Activated CD8-positive, alpha-beta T cell treated with anti-CD3 and anti-CD28 coated beads for 36 hours (primary cell): Measurements from ENCODE around the gene POLL. TPM values are rescaled to one million over a fixed set of nuclear protein-coding genes. Genes with fewer than 3 reads are reported as not detected.

Experiments used
- ATAC-seq: fragments of 200-7000 bp; cut with Tn5 transposase; one replicate; pipeline ENCODE4 v1.10.0; 2021; ENCODE audit warnings: mild to moderate bottlenecking, moderate library complexity
- CTCF ChIA-PET: fragments of 350-600 bp; sonication (Branson Sonifier 250); formaldehyde crosslinking; loops from one replicate; lab custom pipeline; 2021; ENCODE audit warnings: antibody characterized with exemption; lab: Charles Lee
- POLR2A ChIA-PET: fragments of 350-600 bp; sonication (Branson Sonifier 250); formaldehyde crosslinking; loops from one replicate; lab custom pipeline; 2021; ENCODE audit warnings: antibody characterized with exemption; lab: Charles Lee
- DNase-seq: peaks from one replicate; pipeline ENCODE4 v3.0.0-alpha.2; 2020
- H3K27ac Mint-ChIP-seq: one replicate; pipeline ENCODE4 v1.8.0; 2021; ENCODE audit warnings: mild to moderate bottlenecking, mixed read lengths
- H3K27me3 Mint-ChIP-seq: one replicate; pipeline ENCODE4 v1.8.0; 2021; ENCODE audit warnings: mixed read lengths
- H3K36me3 Mint-ChIP-seq: one replicate; pipeline ENCODE4 v1.8.0; 2021; ENCODE audit warnings: low read depth, mixed read lengths
- H3K4me1 Mint-ChIP-seq: one replicate; pipeline ENCODE4 v1.8.0; 2021; ENCODE audit warnings: low read depth, mixed read lengths
- H3K4me3 Mint-ChIP-seq: one replicate; pipeline ENCODE4 v1.8.0; 2021; ENCODE audit warnings: mild to moderate bottlenecking, moderate library complexity, mixed read lengths
- H3K9me3 Mint-ChIP-seq: one replicate; pipeline ENCODE4 v1.8.0; 2021; ENCODE audit warnings: mixed read lengths
- CTCF ChIP-seq: fragments of 200-600 bp; IDR thresholded peaks from one replicate; pipeline ENCODE4 v1.8.0; 2022; ENCODE audit warnings: antibody characterized with exemption, mild to moderate bottlenecking
- intact Hi-C: fragments of 100-400 bp; cut with micrococcal nuclease; formaldehyde crosslinking; loops from one replicate; pipeline ENCODE4 v1.10.0; 2022
- total RNA-seq, 2 experiments: library from RNA; stranded (reverse); gene quantifications; one replicate each; pipeline ENCODE4 v1.2.3, GENCODE V29; 2021

POLL gene
- total RNA-seq, 2 experiments from 2014 or later = 32.2 to 33.8 TPM

GRCh38 chr10:101615525-101616116, 27.6 kb upstream of the POLL start:
- ATAC-seq (no peak), DNase-seq (no peak)
- TF ChIP-seq CTCF = no peak
- CTCF ChIA-PET = interaction anchor here (1.0 kb wide), 1 partner anchor 400 kb away, joined by 3 read pairs; no protein-coding TSS in a partner anchor
- Mint-ChIP-seq H3K9me3 (no peaks in the 10 kb centered on the region), H3K36me3 (no peaks in the 10 kb centered on the region), H3K27me3 (no peaks in the 10 kb centered on the region), H3K4me3 (no peak overlapping the region), H3K4me1 (peaks cover 7% of the 10 kb centered on the region), H3K27ac (no peak overlapping the region)
- intact Hi-C loops = no loop called here
- POLR2A ChIA-PET = no interaction called here

DNA sequence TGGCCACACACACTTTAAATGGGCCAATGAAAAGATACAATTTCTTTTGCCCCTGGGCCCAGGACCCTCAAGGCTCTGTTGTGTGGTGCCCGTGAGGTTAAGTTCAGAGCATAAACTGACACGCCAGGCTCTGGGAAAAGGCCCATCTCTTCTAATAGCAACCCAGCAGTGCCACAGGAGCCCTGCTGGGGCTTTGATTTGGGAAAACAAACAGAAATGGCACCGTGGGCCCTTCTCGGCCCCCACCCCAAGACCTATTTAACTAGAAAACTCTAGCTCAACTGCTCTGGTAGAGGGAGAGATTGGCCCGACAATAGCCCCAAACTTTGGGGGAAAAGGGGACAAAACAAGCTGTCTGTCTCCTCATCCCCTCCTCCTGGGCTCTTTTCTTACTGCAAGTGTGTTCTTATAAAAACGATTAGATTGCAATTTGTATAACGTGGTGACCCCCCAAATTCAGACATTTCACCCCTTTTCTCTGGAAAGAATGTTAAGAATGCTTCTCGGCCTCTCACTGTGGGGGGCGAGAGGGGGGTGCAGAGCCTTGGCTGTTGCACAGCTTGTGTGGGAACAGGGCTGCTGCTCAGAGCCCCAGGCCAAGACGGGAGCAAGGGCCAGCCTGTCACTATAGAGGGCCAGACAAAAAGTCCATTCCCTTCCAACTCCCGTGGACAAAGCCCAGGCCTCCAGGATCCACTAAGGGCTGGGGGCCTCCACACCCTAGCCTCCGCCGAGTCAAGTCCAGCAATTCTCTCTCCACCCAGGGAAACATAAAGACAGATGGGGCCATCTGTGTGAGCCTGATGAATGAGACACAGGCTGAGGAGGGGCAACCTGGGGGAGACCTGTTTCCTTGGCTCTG, 26.8 kb upstream of the POLL start:
- H3K4me1 Mint-ChIP-seq = peaks cover 7% of the 10 kb centered on the region
- no peaks in the 10 kb centered on the region for H3K9me3 Mint-ChIP-seq
- DNase-seq (no peak), ATAC-seq (no peak)
- TF ChIP-seq CTCF = no peak
- no peak overlapping the region for H3K4me3 Mint-ChIP-seq
- CTCF ChIA-PET = no interaction called here
- H3K27me3 Mint-ChIP-seq = no peaks in the 10 kb centered on the region
- POLR2A ChIA-PET = no interaction called here
- no peaks in the 10 kb centered on the region for H3K36me3 Mint-ChIP-seq
- intact Hi-C loops = no loop called here
- H3K27ac Mint-ChIP-seq = no peak overlapping the region

DNA sequence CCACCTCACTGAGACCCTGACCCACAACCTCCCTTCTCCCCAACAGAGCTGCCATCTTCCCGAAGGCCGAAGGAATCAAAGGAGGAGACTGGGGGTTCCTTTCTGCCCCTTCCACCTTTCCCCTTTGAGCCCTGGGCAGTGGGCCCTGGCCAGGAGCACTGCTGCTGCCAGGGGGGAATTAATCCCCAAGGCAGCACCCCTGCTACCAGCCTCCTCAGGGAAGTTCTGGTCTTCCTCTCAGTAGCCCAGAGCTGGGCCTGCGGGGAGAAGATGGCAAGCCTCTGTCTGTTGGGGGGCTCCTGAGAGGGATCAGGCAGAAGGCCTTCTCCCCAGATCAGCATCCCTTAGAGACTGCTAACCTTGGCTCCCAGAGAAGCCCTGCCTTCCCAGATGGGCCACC, 25.6 kb upstream of the POLL start:
- ChIA-PET POLR2A (no interaction called here), CTCF (interaction anchor here (1.0 kb wide), 1 partner anchor 167 kb away, joined by 4 read pairs; no protein-coding TSS in a partner anchor)
- Mint-ChIP-seq H3K4me3 (no peak overlapping the region), H3K27ac (no peak overlapping the region), H3K4me1 (peaks cover 7% of the 10 kb centered on the region), H3K9me3 (no peaks in the 10 kb centered on the region), H3K27me3 (no peaks in the 10 kb centered on the region), H3K36me3 (no peaks in the 10 kb centered on the region)
- intact Hi-C loops = no loop called here
- no peak for TF ChIP-seq CTCF
- DNase-seq (no peak), ATAC-seq (no peak)

GRCh38 chr10:101612872-101613271, 24.8 kb upstream of the POLL start:
- TF ChIP-seq CTCF = no peak
- H3K9me3 Mint-ChIP-seq = no peaks in the 10 kb centered on the region
- no peak overlapping the region for H3K4me3 Mint-ChIP-seq
- H3K27ac Mint-ChIP-seq = peak overlapping the region; percentile 42
- peaks cover 7% of the 10 kb centered on the region for H3K4me1 Mint-ChIP-seq
- ATAC-seq (no peak), DNase-seq (no peak)
- no peaks in the 10 kb centered on the region for H3K36me3 Mint-ChIP-seq
- intact Hi-C loops = no loop called here
- ChIA-PET POLR2A (no interaction called here), CTCF (interaction anchor here (1.0 kb wide), 1 partner anchor 168 kb away, joined by 4 read pairs; no protein-coding TSS in a partner anchor)
- no peaks in the 10 kb centered on the region for H3K27me3 Mint-ChIP-seq

DNA sequence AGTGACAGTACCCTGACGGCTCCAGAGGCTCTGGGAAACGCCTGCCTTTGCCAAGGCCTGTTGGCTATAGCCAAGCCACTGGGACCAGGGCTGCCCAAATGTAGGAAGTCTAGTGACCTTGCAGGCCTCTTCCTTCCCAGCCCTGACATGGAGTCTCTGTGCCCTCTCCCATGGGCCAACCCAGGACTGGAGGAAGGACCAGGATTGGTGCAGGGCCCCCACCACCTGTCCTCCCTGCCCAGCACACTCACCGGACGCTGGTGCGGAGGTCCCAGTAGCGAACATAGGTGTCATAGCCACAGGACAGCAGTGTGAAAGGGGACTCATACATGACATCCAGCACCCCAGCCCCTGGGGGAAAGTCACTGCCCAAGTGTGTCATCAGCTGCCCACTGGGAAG, 24.0 kb upstream of the POLL start:
- Mint-ChIP-seq H3K4me3 (no peak overlapping the region), H3K9me3 (no peaks in the 10 kb centered on the region), H3K27me3 (no peaks in the 10 kb centered on the region), H3K4me1 (peaks cover 7% of the 10 kb centered on the region), H3K36me3 (no peaks in the 10 kb centered on the region), H3K27ac (peak overlapping the region; percentile 73)
- ATAC-seq (no peak), DNase-seq (no peak)
- CTCF ChIA-PET = no interaction called here
- POLR2A ChIA-PET = no interaction called here
- intact Hi-C loops = no loop called here
- no peak for TF ChIP-seq CTCF
